Measurements from ENCODE around the gene ASTN2.

ASTN2 gene

GRCh38 chr9:116599342-116599884 lies 815.4 kb downstream of the ASTN2 start:
- TF ChIP-seq CTCF (IDR thresholded peaks at IDR 0.05; ENCODE audit: extremely low read depth, insufficient read depth, missing control alignments) = no peak
- no peak for DNase-seq (ENCODE audit: low spot score)
- in situ Hi-C loops (cut with MboI; ENCODE audit: low pct_unique_long_range_greater_than_20kb, low sequenced_read_pairs, unreplicated experiment) = no loop called here

- DNase-seq (ENCODE audit: low spot score) = no peak
- in situ Hi-C loops (cut with MboI; ENCODE audit: low pct_unique_long_range_greater_than_20kb, low sequenced_read_pairs, unreplicated experiment) = no loop called here
- no peak for TF ChIP-seq CTCF (IDR thresholded peaks at IDR 0.05; ENCODE audit: extremely low read depth, insufficient read depth, missing control alignments)
Measured at GRCh38 chr9:116596646-116597045, 818.2 kb downstream of the ASTN2 start.

DNA sequence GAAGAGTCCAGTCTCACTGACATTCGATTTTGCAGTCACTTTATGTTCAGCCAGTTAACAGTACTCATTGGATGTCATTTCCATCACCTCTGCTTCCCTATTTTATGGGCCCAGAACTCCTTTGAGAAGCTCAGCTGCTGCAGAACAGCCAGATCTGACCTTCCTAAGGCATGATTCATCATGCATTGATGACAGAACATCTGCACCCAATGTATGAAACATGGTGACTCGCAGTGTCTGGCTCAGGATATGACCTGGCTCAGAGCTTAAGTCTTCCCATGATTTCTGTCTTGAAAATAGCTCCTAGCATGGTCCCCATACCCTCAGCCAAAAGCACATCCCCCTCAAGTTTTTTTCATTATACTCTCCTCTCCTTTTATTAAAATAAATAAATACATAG lies 820.3 kb downstream of the ASTN2 start:
- no peak for DNase-seq (ENCODE audit: low spot score)

GRCh38 chr9:116592970-116593369 lies 821.9 kb downstream of the ASTN2 start:
- DNase-seq (ENCODE audit: low spot score) = no peak
- no peak for TF ChIP-seq CTCF (IDR thresholded peaks at IDR 0.05; ENCODE audit: extremely low read depth, insufficient read depth, missing control alignments)
- in situ Hi-C loops (cut with MboI; ENCODE audit: low pct_unique_long_range_greater_than_20kb, low sequenced_read_pairs, unreplicated experiment) = no loop called here

More for the DNA sequence above, 820.3 kb downstream of the ASTN2 start:
- TF ChIP-seq CTCF (IDR thresholded peaks at IDR 0.05; ENCODE audit: extremely low read depth, insufficient read depth, missing control alignments) = no peak
- in situ Hi-C loops (cut with MboI; ENCODE audit: low pct_unique_long_range_greater_than_20kb, low sequenced_read_pairs, unreplicated experiment) = no loop called here

DNA sequence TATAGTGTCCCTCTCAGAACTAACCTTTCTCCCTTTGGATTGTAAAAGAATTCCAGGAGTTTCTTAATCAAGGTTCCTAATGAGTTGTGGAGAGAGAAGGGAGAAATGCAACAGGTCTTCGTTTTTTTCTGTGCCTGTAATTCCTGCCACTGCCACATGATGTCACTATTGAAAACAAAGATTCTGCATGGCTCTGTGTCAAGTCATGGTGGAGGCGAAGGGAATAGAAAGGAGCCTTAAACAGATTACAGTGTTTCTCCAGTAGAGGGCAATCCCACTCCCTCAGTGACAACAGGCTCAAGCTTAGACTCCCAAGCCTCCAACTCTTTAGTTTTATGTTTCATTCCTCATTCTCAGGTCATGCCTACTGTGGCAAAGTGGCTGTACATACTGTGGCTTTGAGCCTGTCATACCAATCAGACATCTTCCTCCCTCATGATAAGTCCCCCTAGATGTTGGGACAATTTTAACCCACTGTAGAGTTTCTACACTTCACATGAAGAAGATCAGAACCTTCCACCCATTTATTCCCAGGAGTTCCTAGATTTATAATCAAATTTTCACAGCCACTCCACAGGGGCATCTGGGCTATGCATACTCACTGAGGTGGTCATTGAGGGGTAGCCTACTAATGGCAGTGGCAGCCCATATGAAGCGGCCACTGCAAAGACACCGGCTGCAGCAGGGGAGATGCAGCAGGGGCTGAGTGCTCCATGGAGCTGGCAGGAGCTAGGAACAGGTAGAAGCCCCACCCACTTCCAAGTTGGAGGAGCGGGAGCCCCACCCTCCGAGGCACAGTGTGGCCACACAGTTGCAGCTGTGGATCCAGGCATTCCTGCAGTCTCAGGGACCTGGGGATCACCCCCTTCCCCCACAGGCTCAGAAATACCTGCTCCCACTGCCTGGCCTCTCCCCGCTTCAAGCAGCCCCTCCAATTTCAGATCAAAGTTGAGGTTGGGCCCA lies 825.2 kb downstream of the ASTN2 start:
- DNase-seq (ENCODE audit: low spot score) = peak; percentile 36
- TF ChIP-seq CTCF (IDR thresholded peaks at IDR 0.05; ENCODE audit: extremely low read depth, insufficient read depth, missing control alignments) = peak; percentile 44
- in situ Hi-C loops (cut with MboI; ENCODE audit: low pct_unique_long_range_greater_than_20kb, low sequenced_read_pairs, unreplicated experiment) = no loop called here

DNA sequence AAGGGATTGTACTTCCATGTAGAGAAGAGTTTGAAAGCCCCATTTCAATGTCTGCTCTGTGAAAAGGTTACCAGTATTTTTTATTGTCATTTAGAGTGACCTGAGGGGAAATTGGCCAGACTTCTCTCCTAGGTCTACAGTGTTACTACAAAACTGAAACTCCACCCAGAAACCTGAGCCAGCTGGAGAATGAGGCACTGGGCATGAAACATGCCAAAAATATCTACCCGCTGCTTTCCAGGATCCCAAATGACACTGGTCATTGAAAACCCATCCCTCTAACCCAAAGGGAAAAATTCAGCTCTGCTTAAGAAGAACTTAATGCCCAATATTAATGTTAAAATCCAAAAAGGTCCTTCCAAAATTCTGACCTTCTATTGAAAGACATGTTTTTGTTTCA lies 826.9 kb downstream of the ASTN2 start:
- DNase-seq (ENCODE audit: low spot score) = no peak
- no peak for TF ChIP-seq CTCF (IDR thresholded peaks at IDR 0.05; ENCODE audit: extremely low read depth, insufficient read depth, missing control alignments)
- in situ Hi-C loops (cut with MboI; ENCODE audit: low pct_unique_long_range_greater_than_20kb, low sequenced_read_pairs, unreplicated experiment) = no loop called here

Data from GM13977 (cell line).